SKM-1 treated with dmso at 0.1 percent for 144 hours (cell line): ENCODE results near the gene PARVG.

Experiments used
- DNase-seq: peaks from one replicate; lab custom pipeline; 2025; ENCODE audit not compliant: unreplicated experiment; lab: John Stamatoyannopoulos, UW

PARVG gene

DNA sequence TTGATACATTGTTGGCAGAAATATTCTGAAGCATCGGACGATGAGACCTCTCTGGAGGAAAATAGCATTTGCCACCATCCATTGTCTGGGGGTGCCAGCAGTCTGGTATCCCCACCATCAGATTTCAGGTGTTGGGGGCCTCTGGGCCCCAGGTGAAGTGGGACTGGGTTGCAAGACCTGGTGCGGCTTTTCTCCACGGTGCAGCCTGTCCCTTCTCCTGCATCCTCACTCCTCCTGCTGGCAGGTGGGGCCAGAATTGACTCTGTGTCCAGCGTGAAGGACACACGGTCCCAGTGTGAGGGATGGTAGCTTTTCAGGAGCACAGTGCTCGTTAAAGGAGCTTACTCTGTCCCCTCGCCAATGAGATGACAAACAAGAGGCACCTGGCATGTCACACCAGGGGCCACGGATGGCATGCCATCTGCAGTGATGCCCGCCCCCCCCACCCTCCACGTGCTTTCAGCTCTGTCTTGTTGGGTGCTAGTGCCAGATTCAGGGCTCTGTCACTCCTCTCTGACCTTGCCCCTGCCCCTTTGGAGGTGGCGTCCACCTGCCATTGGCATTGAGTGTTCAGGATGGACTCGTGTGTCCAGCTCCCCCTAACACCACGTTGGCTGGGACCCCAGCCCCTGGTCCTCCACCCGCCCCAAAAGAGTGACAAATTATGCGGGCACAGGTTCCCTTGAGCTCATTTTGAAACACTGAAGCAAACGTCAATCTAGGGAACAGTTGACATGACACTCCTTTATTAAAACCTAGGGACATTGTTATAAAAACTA, 62.4 kb downstream of the PARVG start:
- no peak for DNase-seq

DNA sequence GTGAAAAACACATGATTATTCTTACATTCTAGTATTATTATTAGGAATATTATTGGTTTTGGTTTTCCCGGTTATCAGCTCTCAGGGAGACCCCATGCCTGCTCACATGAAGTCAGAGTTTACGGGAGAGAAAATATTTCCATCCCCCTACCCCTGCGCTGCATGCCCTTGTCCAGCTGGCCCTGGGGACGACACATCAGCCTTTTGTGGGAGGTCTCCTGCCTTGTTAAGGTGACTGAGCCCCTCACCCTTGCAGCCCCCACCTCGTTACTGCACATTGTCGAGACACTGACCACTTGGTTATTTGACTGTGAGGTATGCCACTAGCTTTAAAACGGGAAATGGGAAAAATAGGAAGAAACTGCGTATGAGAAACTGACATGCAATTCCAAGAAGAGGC, 63.0 kb downstream of the PARVG start:
- no peak for DNase-seq

DNA sequence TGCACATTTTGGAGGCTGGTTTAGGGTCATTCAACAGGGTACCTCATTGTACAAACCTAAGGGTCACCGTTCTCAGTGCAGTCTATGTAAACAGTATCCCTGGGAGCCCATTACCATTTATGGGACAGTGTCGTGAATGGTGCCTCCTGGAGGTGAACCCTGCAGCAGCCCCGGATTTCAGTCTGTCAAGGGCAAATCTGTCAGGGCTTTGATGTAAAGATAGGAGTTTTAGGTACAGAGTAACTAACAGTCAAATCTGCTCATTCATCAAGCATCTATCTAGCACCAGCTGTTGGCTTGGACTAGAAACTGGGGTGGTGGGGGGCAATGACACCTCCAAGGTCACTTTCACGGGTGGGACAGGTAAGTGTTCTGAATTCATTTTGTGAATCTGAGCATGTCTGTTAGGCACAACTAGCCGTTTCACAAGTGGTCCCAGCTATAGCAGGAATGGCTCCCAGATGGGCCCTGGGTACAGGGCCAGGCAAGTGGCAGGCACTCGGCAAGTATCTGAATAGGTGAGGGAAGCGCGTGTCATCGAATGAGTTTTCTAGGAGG, 63.6 kb downstream of the PARVG start:
- no peak for DNase-seq

DNA sequence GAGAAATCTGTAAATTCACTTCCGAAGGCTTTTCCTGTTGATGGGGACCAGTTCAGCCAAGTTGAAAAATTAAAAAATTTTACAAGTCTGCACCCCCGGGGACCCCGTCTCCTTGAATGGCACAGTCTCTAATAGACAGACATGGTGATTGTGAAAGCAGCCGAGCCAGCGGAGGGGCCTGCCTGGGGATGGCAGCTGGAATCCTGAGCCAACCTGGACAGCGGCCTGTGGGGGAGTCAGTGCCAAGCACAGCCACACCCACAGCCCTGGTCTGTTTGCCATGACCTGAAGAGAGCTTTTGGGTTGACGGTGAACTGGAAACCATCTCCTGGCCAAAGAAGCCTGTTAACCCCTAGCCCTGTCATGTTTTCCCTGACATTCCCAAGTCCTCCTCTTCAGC, 64.7 kb downstream of the PARVG start:
- DNase-seq, result no peak

DNA sequence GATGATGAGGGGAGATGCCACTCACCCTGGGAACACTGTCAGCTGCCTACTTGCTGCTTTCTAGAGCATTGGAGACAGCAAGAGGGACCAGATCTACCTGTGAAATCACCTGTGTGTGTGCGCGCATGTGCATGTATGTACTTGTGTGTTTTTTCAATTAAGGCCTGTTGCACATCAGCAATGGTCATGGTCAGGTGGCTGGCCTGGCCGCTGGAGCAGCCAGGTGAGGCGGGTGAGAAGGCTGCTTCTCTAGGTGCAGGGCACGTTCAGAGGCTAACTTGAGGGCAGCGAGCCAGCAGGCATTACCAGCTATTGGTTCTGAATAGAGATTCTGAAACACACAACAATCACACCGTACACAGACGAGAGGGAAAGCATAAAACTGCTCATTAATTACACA, 65.1 kb downstream of the PARVG start:
- DNase-seq, result no peak

DNA sequence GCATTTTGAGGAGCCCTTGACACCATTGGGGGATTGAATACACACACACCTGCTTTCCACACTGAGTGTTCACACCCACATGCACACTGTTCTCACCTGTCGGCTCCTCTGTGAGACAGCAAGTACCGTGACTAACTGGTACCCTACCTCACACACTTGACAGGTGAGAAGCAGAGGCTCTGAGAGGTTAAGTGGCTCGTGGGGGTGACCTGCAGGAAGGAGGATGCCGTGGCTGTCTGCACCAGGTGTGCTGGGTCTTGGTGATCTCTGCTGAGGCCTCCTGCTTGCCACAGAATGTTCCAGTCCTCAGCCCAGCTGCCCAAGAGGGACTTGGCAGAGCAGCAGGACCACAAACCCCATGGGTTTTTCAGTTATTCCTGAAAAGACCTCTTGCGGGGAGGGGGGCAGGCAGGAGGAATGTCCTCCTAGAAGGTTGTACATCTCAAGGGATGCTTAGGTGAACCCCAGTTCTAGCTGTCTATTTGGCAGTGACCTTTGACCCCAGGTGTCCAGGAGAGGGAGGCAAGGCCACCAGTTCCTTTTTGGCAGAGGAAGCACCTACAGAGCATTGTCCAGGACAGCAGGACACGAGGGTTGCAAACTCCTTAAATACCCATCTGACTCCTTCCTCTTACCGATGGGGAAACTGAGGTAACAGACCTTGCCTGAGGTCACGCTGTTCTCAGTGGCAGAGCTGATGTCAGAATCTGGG, 66.0 kb downstream of the PARVG start:
- DNase-seq, result no peak

DNA sequence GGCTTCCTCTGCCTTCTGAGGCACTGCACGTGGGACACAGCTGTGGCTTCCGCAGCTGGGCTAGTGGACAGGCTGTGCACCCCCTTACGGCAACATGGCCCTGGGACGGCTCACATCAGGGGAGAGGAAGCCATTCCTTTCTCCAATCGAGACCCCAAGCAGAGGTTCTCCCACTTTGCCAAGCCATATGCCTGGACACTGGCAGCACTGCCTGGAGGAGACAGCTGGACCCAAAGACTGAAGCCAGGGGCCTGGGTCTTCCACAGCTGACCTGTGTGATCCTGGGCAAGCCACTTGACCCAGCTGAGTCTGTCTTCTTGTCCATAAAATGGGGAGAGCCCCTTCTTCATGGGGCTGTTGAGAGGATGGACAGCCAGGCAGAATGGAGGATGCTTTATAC, 66.6 kb downstream of the PARVG start:
- no peak for DNase-seq

DNA sequence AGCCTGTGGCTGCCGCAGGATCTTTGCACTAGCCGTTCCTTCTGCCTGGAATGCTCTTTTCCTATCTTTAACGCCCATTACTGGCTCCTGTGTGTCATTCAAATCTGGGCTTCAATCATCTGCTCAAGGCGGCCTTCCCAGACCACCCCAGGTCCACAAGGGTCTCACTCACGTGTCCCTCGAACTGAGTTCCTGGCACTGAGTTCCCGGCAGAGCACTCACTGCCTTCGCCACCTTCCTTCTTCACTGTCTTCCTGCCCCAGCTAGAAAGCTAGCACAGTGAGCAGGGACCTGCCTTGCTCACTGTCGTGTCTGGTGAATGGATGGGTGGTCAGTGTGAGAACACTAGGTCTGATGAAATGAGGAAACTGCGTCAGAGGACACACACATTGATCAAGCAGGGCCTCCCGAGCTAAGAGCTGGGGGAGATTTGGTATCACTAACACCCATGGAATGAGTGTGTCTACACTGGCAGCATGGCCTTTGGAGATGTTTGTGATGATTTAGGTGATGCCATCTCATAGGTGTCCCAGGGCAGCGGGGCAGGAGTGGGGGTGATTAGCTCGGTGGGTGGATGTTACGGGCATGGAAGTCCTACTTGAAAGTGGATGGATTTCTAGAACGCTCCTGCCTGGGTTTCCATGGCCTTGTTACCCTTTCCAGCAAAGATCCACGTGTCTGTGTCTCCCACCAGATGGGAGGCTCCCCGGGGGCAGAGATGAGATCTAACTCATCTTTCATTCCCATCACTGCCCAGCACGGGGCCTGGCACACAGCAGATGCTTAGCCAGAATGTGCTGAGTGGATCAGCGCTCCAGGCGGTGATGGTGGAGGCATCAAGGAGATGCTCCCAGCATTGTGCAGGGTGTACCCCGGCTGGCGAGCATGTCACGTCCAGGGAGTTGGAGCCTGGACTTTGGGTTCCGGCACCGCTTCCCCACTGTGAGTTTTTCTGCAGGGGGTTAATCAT, 67.5 kb downstream of the PARVG start:
- no peak for DNase-seq

DNA sequence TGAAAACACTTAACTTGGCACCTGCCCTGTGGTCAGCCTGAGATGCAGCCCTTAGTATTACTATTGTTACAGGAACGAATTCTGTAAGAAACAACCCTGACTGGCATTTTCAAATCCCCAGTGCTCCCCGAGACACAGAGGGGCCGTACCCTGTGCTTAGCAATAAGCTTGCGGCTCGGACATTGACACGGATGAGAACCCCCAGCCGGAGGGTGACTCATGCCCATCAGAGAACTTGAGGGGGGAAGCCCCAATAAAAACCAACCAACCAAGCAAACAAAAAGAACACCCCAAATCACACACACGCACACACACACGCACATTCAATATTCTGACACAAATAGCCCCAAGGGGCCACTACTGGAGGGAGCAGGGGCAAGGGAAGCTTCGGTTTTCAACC, 68.2 kb downstream of the PARVG start:
- no peak for DNase-seq

DNA sequence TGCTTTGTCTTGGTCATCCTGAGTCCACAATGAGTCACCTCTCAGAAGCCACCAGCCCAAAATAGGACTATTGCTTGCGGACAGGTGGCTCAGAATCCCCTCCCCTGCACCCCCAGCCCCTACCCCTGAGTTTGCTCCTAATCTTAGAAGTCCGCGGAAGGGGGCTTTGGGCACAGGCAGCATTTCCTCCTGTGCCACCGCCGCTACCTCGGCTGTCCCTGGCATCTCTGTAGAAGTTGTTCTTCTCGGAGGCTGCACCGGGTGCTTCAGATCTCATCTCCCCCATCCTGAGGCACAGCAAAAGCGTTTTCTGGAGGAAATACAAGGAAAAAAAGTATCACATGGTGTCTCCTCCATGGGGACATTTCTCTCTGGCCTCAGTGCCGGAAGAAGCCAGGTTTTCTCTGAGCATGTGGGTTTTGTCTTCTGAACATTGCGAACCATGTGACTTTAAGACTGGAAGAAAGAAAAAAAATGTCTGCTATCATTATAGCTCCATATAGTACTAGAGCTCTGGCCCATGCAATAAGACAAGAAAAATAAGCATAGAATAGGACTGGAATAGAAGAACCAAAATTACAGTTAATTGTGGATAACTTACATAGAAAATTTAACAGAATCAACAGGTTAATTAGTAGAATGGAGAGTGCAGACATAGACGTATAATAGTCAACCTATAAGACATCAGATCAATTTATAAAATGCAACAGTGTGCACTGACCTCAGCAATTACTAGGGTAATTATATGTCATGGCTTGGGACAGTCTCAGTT, 68.8 kb downstream of the PARVG start:
- no peak for DNase-seq

DNA sequence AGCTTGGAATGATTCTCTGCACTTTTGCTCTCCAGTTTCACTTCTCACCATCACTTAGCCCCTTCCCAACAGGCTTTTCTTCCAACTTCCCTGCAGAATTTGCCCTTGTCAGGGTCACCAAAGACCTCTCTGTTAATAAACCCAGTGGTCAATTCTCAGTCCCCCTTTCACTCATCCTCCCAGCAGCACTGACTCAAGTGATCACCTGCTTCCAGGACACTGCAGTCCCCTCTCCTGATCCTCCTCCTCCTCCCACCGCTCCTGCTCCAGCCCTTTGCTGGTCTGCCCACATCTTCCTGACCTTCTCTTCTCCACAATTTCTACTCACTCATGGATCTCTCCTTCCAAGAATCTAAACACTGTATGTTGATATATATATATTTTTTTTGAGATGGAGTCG, 74.1 kb downstream of the PARVG start:
- no peak for DNase-seq

DNA sequence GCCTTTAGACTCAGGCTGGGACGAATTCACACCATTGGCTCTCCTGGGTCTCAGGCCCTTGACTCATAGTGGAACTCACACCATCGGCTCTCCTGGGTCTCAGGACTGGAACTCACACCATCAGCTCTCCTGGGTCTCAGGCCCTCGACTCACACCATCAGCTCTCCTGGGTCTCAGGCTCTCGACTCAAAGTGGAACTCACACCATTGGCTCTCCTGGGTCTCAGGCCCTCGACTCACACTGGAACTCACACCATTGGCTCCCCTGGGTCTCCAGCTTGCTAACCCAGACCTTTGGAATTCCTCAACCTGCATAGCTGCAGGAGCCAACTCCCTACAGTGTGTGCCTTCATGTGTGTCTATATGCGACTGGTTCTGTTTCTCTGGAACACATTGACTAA, 75.4 kb downstream of the PARVG start:
- no peak for DNase-seq

DNA sequence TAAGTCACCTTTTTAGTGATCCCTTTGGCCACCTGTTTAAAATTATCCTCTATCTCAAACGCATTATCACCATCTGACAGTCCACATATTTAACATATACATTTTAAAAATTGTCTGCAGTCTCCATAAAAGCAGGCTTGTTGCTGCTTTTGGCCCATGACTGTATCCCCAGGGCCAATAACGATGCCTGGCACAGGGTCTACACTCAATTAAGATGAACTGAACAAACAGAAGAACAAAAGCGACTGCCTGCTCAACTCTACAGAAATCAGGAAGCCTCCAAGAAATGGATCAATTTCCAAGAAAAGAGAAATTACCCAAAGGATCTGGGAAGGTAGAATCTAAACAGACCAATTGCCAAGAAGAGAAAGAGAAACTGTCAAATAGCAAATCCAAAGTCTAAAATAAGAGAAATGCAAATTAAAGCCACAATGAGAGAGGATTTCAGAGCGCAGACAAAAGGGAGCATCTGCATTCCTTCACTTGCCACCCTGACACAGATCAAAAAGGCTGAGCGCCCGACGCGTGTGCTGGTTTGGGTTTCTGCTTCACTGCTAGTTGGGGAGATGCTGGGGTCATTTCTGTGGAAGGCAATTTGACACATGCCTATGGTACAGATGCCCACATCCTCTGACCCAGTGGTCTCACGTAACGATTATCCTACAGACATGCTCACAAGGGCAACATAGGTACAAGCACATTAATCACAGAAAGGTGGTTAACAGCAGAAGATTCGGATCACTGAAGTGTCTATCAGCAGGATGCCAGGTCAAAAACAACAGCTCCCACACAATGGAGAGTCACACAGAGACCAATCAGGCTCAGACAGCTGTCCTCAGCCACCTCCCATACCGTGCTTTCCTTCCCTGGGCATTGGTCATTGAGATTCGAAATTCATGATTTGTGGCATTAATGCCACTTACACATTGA, 76.1 kb downstream of the PARVG start:
- DNase-seq, result no peak
